Measurements from ENCODE around the gene ECHS1.

DNA sequence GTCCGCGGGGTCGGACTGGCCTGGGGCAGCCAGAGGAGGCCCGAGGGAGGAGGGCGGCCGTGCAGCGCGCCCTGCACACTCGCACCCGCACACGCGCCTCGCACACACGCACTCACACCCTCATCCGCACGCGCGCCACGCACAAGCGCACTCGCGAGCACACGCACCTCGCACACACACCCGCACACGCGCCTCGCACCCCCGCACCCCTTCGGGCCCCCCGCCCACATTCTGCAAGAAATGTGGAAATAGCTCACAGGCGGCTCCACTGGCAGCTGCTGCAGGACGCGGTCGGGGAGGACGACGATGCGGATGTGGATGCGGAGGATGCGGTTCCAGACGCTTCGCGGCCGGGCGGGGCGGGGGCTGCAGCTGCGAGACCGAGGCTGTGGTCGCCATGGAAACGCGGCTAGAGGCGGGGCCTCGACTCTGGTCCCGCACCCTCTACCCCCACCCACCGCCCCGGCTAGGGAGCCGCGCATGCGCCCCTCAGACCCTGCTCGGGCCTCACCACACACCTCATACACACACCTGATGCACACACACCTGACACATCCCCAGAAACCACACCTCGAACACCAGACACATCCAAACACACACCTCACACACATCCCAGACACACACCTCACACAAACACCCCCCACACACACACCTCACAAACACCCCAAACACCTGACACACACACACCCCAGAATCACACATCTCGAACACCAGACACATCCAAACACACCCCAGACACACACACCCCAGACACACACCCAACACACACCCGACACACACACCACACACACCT, 36.4 kb downstream of the ECHS1 start, which contains the start of gene CALY:
- TF ChIP-seq, protein P1, sequence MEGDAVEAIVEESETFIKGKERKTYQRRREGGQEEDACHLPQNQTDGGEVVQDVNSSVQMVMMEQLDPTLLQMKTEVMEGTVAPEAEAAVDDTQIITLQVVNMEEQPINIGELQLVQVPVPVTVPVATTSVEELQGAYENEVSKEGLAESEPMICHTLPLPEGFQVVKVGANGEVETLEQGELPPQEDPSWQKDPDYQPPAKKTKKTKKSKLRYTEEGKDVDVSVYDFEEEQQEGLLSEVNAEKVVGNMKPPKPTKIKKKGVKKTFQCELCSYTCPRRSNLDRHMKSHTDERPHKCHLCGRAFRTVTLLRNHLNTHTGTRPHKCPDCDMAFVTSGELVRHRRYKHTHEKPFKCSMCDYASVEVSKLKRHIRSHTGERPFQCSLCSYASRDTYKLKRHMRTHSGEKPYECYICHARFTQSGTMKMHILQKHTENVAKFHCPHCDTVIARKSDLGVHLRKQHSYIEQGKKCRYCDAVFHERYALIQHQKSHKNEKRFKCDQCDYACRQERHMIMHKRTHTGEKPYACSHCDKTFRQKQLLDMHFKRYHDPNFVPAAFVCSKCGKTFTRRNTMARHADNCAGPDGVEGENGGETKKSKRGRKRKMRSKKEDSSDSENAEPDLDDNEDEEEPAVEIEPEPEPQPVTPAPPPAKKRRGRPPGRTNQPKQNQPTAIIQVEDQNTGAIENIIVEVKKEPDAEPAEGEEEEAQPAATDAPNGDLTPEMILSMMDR (IDR thresholded peaks at IDR 0.05) = no peak
- TF ChIP-seq EZH2 (IDR thresholded peaks at IDR 0.05; ENCODE audit: borderline replicate concordance, insufficient read depth, low read depth, low read length, poor library complexity, severe bottlenecking) = peak; percentile 47

Data from B cell (primary cell).